BJ (cell line): ENCODE data around the gene OR2A25. TPM values are rescaled to one million over a fixed set of nuclear protein-coding genes. Genes with fewer than 3 reads are reported as not detected.

Source experiments
- CTCF ChIA-PET: fragments of 350-600 bp; formaldehyde crosslinking; extraction: SDS; loops from one replicate; lab custom pipeline; 2021; ENCODE audit warnings: antibody characterized with exemption, inconsistent platforms; lab: Yijun Ruan, JAX
- POLR2A ChIA-PET: fragments of 300-600 bp; sonication (Branson Sonifier 250); formaldehyde crosslinking; extraction: SDS; loops from one replicate; lab custom pipeline; 2021; ENCODE audit warnings: antibody characterized with exemption; lab: Charles Lee
- DNase-seq: peaks from one replicate; pipeline ENCODE4 v3.0.0-alpha.2; 2011; ENCODE audit warnings: low read depth
- H3K27me3 ChIP-seq: 2 replicates; pipeline ENCODE4 v1.6.0; 2011; ENCODE audit warnings: low read length; ENCODE audit not compliant: control insufficient read depth, insufficient read depth
- H3K36me3 ChIP-seq: 2 replicates; pipeline ENCODE4 v1.5.1; 2011; ENCODE audit warnings: low read length; ENCODE audit not compliant: control insufficient read depth, insufficient read depth
- H3K4me3 ChIP-seq: 2 replicates; pipeline ENCODE4 v1.5.1; 2011; ENCODE audit warnings: low read depth, mild to moderate bottlenecking, control low read depth, low read length
- polyA plus RNA-seq: library from polyadenylated mRNA; depleted of rRNA; stranded (reverse); fragments of >200 nt; gene quantifications from 2 replicates; pipeline ENCODE4 v1.2.3, GENCODE V29; 2011
- TF ChIP-seq, protein P1 (sequence below): IDR thresholded peaks from 2 replicates; pipeline ENCODE4 v1.5.1; 2011; ENCODE audit warnings: low read depth, mild to moderate bottlenecking, control low read depth, inconsistent platforms, low read length, moderate library complexity; ENCODE audit not compliant: insufficient read depth

Gene OR2A25
- polyA plus RNA-seq, 1 experiment = not detected

DNA sequence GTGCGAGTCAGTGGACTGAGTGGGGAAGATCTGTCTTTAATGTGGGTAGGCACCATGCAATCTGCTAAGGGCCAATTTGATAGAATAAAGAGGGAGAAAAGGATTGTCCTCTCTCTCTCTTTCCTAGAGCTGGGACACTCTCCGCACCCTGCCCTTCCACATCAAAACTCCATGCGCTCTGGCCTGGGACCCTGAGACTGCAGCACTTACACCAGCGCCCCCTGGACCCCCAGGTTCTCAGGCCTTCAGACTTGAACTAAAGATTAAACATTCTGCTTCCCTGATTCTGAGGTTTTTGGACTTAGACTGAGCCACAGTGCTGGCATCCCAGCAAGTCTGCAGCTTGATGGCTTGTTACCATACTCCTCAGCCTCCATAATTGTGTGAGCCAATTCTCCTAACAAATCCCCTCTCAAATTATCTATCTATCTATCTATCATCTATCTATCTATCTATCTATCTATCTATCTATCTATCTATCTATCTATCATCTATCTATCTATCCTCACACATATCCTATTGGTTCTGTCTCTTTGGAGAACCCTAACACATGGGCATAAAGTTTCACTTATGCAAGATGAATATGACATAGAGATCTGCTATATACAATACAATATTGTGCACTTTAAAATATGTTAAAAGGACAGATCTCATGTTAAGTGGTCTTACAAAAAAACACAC, 43.3 kb upstream of the OR2A25 start:
- CTCF ChIA-PET = interaction anchor here (2.5 kb wide), 1 partner anchor 290 kb away, joined by 10 read pairs; no protein-coding TSS in a partner anchor
- Histone ChIP-seq H3K4me3 (no peak overlapping the region), H3K27me3 (no peaks in the 10 kb centered on the region; the same call in 1 of the 2 replicates), H3K36me3 (no peaks in the 10 kb centered on the region)
- POLR2A ChIA-PET = no interaction called here
- no peak for DNase-seq
- TF ChIP-seq, protein P1, sequence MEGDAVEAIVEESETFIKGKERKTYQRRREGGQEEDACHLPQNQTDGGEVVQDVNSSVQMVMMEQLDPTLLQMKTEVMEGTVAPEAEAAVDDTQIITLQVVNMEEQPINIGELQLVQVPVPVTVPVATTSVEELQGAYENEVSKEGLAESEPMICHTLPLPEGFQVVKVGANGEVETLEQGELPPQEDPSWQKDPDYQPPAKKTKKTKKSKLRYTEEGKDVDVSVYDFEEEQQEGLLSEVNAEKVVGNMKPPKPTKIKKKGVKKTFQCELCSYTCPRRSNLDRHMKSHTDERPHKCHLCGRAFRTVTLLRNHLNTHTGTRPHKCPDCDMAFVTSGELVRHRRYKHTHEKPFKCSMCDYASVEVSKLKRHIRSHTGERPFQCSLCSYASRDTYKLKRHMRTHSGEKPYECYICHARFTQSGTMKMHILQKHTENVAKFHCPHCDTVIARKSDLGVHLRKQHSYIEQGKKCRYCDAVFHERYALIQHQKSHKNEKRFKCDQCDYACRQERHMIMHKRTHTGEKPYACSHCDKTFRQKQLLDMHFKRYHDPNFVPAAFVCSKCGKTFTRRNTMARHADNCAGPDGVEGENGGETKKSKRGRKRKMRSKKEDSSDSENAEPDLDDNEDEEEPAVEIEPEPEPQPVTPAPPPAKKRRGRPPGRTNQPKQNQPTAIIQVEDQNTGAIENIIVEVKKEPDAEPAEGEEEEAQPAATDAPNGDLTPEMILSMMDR = no peak

- H3K27me3 ChIP-seq = no peaks in the 10 kb centered on the region; the same call in 1 of the 2 replicates
- H3K36me3 ChIP-seq = no peaks in the 10 kb centered on the region
- CTCF ChIA-PET = interaction anchor here (1.1 to 2.5 kb wide), 2 partner anchors 126 to 290 kb away, joined by 4 to 10 read pairs; partner anchors contain the start of gene TCAF1
- H3K4me3 ChIP-seq = no peak overlapping the region
- POLR2A ChIA-PET = no interaction called here
- no peak for DNase-seq
- TF ChIP-seq, protein P1 = peak; percentile 36
Measured at GRCh38 chr7:144027070-144027469, 42.5 kb upstream of the OR2A25 start.

DNA sequence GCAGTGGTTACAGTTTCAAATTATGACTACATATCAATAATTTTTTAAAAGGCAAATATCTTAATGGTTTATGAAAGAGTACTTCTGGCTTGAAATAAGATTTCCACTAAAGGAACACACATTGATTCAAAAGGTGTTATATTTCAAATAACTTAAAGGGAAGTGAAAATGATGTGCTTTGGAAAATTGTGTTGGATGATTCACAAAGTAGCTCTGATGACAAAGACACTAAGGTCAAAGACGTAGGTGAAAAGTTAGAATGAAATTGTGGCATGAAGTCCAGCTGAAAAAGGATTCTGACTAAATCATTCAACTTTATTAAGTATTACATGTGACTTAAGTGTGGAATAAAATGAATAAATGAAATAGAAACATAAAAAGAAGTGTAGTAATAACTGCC, 41.6 kb upstream of the OR2A25 start:
- CTCF ChIA-PET = interaction anchor here (1.1 to 2.5 kb wide), 2 partner anchors 127 to 291 kb away, joined by 4 to 10 read pairs; partner anchors contain the start of gene TCAF1
- TF ChIP-seq, protein P1 = no peak
- Histone ChIP-seq H3K4me3 (no peak overlapping the region), H3K36me3 (no peaks in the 10 kb centered on the region), H3K27me3 (no peaks in the 10 kb centered on the region; the same call in 1 of the 2 replicates)
- POLR2A ChIA-PET = no interaction called here
- no peak for DNase-seq

DNA sequence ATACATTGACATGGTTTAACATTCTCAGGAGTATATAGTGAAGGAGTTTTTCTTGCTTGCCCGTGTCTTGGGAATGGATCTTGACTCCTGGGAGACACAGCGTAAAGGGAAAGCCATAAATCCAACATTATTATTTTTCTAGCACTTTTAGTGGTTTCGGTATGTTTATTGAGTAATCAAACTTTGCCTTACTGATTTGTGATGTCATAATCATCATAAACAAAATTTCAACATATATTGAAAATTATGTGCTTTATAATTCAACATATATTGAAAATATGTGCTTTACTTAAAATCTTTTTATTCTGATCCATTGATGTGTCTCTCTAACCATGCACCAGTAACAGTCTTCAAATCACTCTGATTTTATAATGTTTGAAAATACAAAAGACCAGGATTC, 41.1 kb upstream of the OR2A25 start:
- no peaks in the 10 kb centered on the region for H3K36me3 ChIP-seq
- H3K27me3 ChIP-seq = no peaks in the 10 kb centered on the region; the same call in 1 of the 2 replicates
- TF ChIP-seq, protein P1 = no peak
- no peak overlapping the region for H3K4me3 ChIP-seq
- ChIA-PET CTCF (interaction anchor here (2.5 kb wide), 1 partner anchor 292 kb away, joined by 10 read pairs; no protein-coding TSS in a partner anchor), POLR2A (no interaction called here)
- DNase-seq = no peak

DNA sequence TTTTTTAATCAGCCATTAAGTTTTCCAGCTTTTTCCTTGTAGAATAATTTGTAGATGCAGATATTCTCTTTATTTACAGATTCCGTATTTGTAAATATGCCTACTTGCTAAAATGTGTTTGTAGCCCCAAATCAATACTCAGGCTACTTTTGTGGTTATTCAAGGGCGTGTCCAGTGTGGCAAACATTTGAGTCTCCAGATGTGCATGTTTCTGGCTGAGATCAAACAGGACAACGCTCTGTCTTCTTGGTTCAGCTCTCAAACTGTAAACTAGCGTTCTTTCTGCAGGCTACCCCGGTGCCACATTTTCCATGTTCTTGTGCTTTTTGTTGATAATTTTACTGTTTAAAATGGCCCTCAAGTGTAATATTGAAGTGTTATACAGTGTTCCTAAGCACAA, 37.1 kb upstream of the OR2A25 start:
- POLR2A ChIA-PET = no interaction called here
- Histone ChIP-seq H3K27me3 (no peaks in the 10 kb centered on the region), H3K4me3 (no peak overlapping the region), H3K36me3 (no peaks in the 10 kb centered on the region)
- TF ChIP-seq, protein P1 = no peak
- no peak for DNase-seq
- CTCF ChIA-PET = interaction anchor here (1.1 to 1.4 kb wide), 2 partner anchors 95 to 298 kb away, joined by 4 read pairs; no protein-coding TSS in a partner anchor
